ENCODE measurements around the gene GCK.

GCK gene

GRCh38 chr7:44141221-44141850, 47.9 kb downstream of the GCK start, which contains the start of gene MYL7:
MYL7 (minus strand) TSS chr7:44141332; CDS start chr7:44141305, 27 bp downstream.
- H2BK12ac ChIP-seq (ENCODE audit: low read length): no peak within 1 kb of the TSS
- H3K27ac ChIP-seq (replicated peaks; ENCODE audit: low read length): no peak within 1 kb of the TSS
- no peak within 1 kb of the TSS for H4K91ac ChIP-seq (ENCODE audit: low read depth, low read length, poor library complexity)
- peaks cover 6 to 7% of the 10 kb centered on the region in 2 donors for H3K9me3 ChIP-seq (replicated peaks in 1 of 2; ENCODE audit: control insufficient read depth in 2 of 2, insufficient read depth in 1 of 2, low read depth in 1 of 2, low read length in 2 of 2)
- H2AK5ac ChIP-seq (ENCODE audit: low read depth, low read length): peak within 1 kb of the TSS; percentile 88
- H3K14ac ChIP-seq (ENCODE audit: low read length): no peak within 1 kb of the TSS
- no peak within 1 kb of the TSS for H3K4ac ChIP-seq (ENCODE audit: low read length)
- H2AFZ ChIP-seq (ENCODE audit: low read length): no peak within 1 kb of the TSS
- H3K4me1 ChIP-seq (ENCODE audit: control insufficient read depth in 2 of 2, insufficient read depth in 1 of 2, low read depth in 1 of 2, low read length in 2 of 2): peaks cover 3 to 10% of the 10 kb centered on the region in 2 donors
- H3K36me3 ChIP-seq (replicated peaks in 1 of 2; ENCODE audit: control insufficient read depth in 2 of 2, insufficient read depth in 2 of 2, low read length in 2 of 2): no peaks in the 10 kb centered on the region
- H4K8ac ChIP-seq (ENCODE audit: low read depth, low read length): peak within 1 kb of the TSS; percentile 7
- H2BK15ac ChIP-seq (ENCODE audit: low read length): peak within 1 kb of the TSS; percentile 55
- no peak for DNase-seq (ENCODE audit: low spot score)
- H3K18ac ChIP-seq (ENCODE audit: low read length): peak within 1 kb of the TSS; percentile 64
- no peak within 1 kb of the TSS for H3K4me3 ChIP-seq (ENCODE audit: low read length in 2 of 2)
- H3K9ac ChIP-seq (ENCODE audit: low read depth, low read length, poor library complexity): peak within 1 kb of the TSS; percentile 51
- H3K79me1 ChIP-seq (ENCODE audit: low read depth, low read length): no peaks in the 10 kb centered on the region
- H3K4me2 ChIP-seq (ENCODE audit: insufficient read depth, low read length, poor library complexity, severe bottlenecking): no peak within 1 kb of the TSS
- H3K27me3 ChIP-seq (ENCODE audit: control insufficient read depth in 3 of 3, insufficient read depth in 3 of 3, low read depth in 1 of 3, low read length in 3 of 3): peaks cover 7 to 69% (median 24%) of the 10 kb centered on the region in 3 experiments
- H2BK5ac ChIP-seq (ENCODE audit: low read length): peak within 1 kb of the TSS; percentile 53
- WGBS, 2 donors (ENCODE audit: extremely low coverage in 2 of 2, insufficient read length in 2 of 2, insufficient replicate concordance in 1 of 2): no CpG with 5 or more reads among the region's 6 CpGs
- H3K23ac ChIP-seq (ENCODE audit: low read depth, low read length, poor library complexity): peak within 1 kb of the TSS; percentile 65
- H2BK120ac ChIP-seq (ENCODE audit: low read depth, low read length): no peak within 1 kb of the TSS

- Histone ChIP-seq H3K4ac (ENCODE audit: low read length) (no peak overlapping the region), H4K91ac (ENCODE audit: low read depth, low read length, poor library complexity) (no peak overlapping the region), H3K18ac (ENCODE audit: low read length) (peak overlapping the region; percentile 64), H3K23ac (ENCODE audit: low read depth, low read length, poor library complexity) (no peak overlapping the region), H2AK5ac (ENCODE audit: low read depth, low read length) (peak overlapping the region; percentile 88), H3K4me3 (ENCODE audit: low read length in 2 of 2) (no peak overlapping the region), H2BK120ac (ENCODE audit: low read depth, low read length) (no peak overlapping the region), H3K14ac (ENCODE audit: low read length) (no peak overlapping the region), H3K79me1 (ENCODE audit: low read depth, low read length) (no peaks in the 10 kb centered on the region), H2BK5ac (ENCODE audit: low read length) (peak overlapping the region; percentile 53), H2BK12ac (ENCODE audit: low read length) (no peak overlapping the region), H3K4me2 (ENCODE audit: insufficient read depth, low read length, poor library complexity, severe bottlenecking) (no peak overlapping the region), H2AFZ (ENCODE audit: low read length) (no peak overlapping the region), H3K27ac (replicated peaks; ENCODE audit: low read length) (no peak overlapping the region), H2BK15ac (ENCODE audit: low read length) (peak overlapping the region; percentile 55), H3K27me3 (ENCODE audit: control insufficient read depth in 3 of 3, insufficient read depth in 3 of 3, low read depth in 1 of 3, low read length in 3 of 3) (peaks cover 4 to 66% (median 17%) of the 10 kb centered on the region in 3 experiments), H3K36me3 (replicated peaks in 1 of 2; ENCODE audit: control insufficient read depth in 2 of 2, insufficient read depth in 2 of 2, low read length in 2 of 2) (no peaks in the 10 kb centered on the region), H4K8ac (ENCODE audit: low read depth, low read length) (no peak overlapping the region), H3K4me1 (ENCODE audit: control insufficient read depth in 2 of 2, insufficient read depth in 1 of 2, low read depth in 1 of 2, low read length in 2 of 2) (peaks cover 2 to 3% of the 10 kb centered on the region in 2 donors), H3K9me3 (replicated peaks in 1 of 2; ENCODE audit: control insufficient read depth in 2 of 2, insufficient read depth in 1 of 2, low read depth in 1 of 2, low read length in 2 of 2) (peaks cover 3 to 5% of the 10 kb centered on the region in 2 donors), H3K9ac (ENCODE audit: low read depth, low read length, poor library complexity) (no peak overlapping the region)
- WGBS, 2 donors (ENCODE audit: extremely low coverage in 2 of 2, insufficient read length in 2 of 2, insufficient replicate concordance in 1 of 2): no CpG with 5 or more reads among the region's 10 CpGs
- DNase-seq (ENCODE audit: low spot score): no peak
These were observed 48.9 kb downstream of the GCK start for GRCh38 chr7:44140341-44140740.

GRCh38 chr7:44139311-44140010, 49.8 kb downstream of the GCK start:
- WGBS, 2 donors (ENCODE audit: extremely low coverage in 2 of 2, insufficient read length in 2 of 2, insufficient replicate concordance in 1 of 2): no CpG with 5 or more reads among the region's 14 CpGs
- H3K79me1 ChIP-seq (ENCODE audit: low read depth, low read length): no peaks in the 10 kb centered on the region
- H3K9ac ChIP-seq (ENCODE audit: low read depth, low read length, poor library complexity): no peak overlapping the region
- no peak overlapping the region for H3K4me3 ChIP-seq (ENCODE audit: low read length in 2 of 2)
- H3K4me1 ChIP-seq (ENCODE audit: control insufficient read depth in 2 of 2, insufficient read depth in 1 of 2, low read depth in 1 of 2, low read length in 2 of 2): peaks cover 0 to 2% of the 10 kb centered on the region in 2 donors
- H3K36me3 ChIP-seq (replicated peaks in 1 of 2; ENCODE audit: control insufficient read depth in 2 of 2, insufficient read depth in 2 of 2, low read length in 2 of 2): no peaks in the 10 kb centered on the region
- H3K18ac ChIP-seq (ENCODE audit: low read length): peak overlapping the region; percentile 64
- no peak overlapping the region for H2AFZ ChIP-seq (ENCODE audit: low read length)
- peak overlapping the region; percentile 53 for H2BK5ac ChIP-seq (ENCODE audit: low read length)
- H3K4ac ChIP-seq (ENCODE audit: low read length): no peak overlapping the region
- H3K9me3 ChIP-seq (replicated peaks in 1 of 2; ENCODE audit: control insufficient read depth in 2 of 2, insufficient read depth in 1 of 2, low read depth in 1 of 2, low read length in 2 of 2): no peaks in the 10 kb centered on the region
- H2AK5ac ChIP-seq (ENCODE audit: low read depth, low read length): peak overlapping the region; percentile 70
- no peak overlapping the region for H2BK12ac ChIP-seq (ENCODE audit: low read length)
- no peak overlapping the region for H3K4me2 ChIP-seq (ENCODE audit: insufficient read depth, low read length, poor library complexity, severe bottlenecking)
- H3K14ac ChIP-seq (ENCODE audit: low read length): no peak overlapping the region
- H4K91ac ChIP-seq (ENCODE audit: low read depth, low read length, poor library complexity): no peak overlapping the region
- H3K27ac ChIP-seq (replicated peaks; ENCODE audit: low read length): no peak overlapping the region
- H2BK120ac ChIP-seq (ENCODE audit: low read depth, low read length): no peak overlapping the region
- H4K8ac ChIP-seq (ENCODE audit: low read depth, low read length): no peak overlapping the region
- peak overlapping the region; percentile 65 for H3K23ac ChIP-seq (ENCODE audit: low read depth, low read length, poor library complexity)
- peaks cover 0 to 62% (median 9%) of the 10 kb centered on the region in 3 experiments for H3K27me3 ChIP-seq (ENCODE audit: control insufficient read depth in 3 of 3, insufficient read depth in 3 of 3, low read depth in 1 of 3, low read length in 3 of 3)
- DNase-seq (ENCODE audit: low spot score): no peak
- no peak overlapping the region for H2BK15ac ChIP-seq (ENCODE audit: low read length)

GRCh38 chr7:44138698-44139097, 50.5 kb downstream of the GCK start:
- no peak overlapping the region for H3K9ac ChIP-seq (ENCODE audit: low read depth, low read length, poor library complexity)
- no peak overlapping the region for H3K4me2 ChIP-seq (ENCODE audit: insufficient read depth, low read length, poor library complexity, severe bottlenecking)
- H3K9me3 ChIP-seq (replicated peaks in 1 of 2; ENCODE audit: control insufficient read depth in 2 of 2, insufficient read depth in 1 of 2, low read depth in 1 of 2, low read length in 2 of 2): no peaks in the 10 kb centered on the region
- no peak overlapping the region for H2BK5ac ChIP-seq (ENCODE audit: low read length)
- H3K27me3 ChIP-seq (ENCODE audit: control insufficient read depth in 3 of 3, insufficient read depth in 3 of 3, low read depth in 1 of 3, low read length in 3 of 3): peaks cover 0 to 61% (median 3%) of the 10 kb centered on the region in 3 experiments
- no peak overlapping the region for H3K18ac ChIP-seq (ENCODE audit: low read length)
- no CpG with 5 or more reads among the region's 8 CpGs for WGBS, 2 donors (ENCODE audit: extremely low coverage in 2 of 2, insufficient read length in 2 of 2, insufficient replicate concordance in 1 of 2)
- H3K79me1 ChIP-seq (ENCODE audit: low read depth, low read length): no peaks in the 10 kb centered on the region
- peaks cover 0 to 2% of the 10 kb centered on the region in 2 donors for H3K4me1 ChIP-seq (ENCODE audit: control insufficient read depth in 2 of 2, insufficient read depth in 1 of 2, low read depth in 1 of 2, low read length in 2 of 2)
- H3K4ac ChIP-seq (ENCODE audit: low read length): no peak overlapping the region
- DNase-seq (ENCODE audit: low spot score): no peak
- H2BK15ac ChIP-seq (ENCODE audit: low read length): no peak overlapping the region
- H3K14ac ChIP-seq (ENCODE audit: low read length): no peak overlapping the region
- H4K8ac ChIP-seq (ENCODE audit: low read depth, low read length): no peak overlapping the region
- H2BK12ac ChIP-seq (ENCODE audit: low read length): no peak overlapping the region
- H3K36me3 ChIP-seq (replicated peaks in 1 of 2; ENCODE audit: control insufficient read depth in 2 of 2, insufficient read depth in 2 of 2, low read length in 2 of 2): no peaks in the 10 kb centered on the region
- no peak overlapping the region for H2AFZ ChIP-seq (ENCODE audit: low read length)
- H4K91ac ChIP-seq (ENCODE audit: low read depth, low read length, poor library complexity): no peak overlapping the region
- H2BK120ac ChIP-seq (ENCODE audit: low read depth, low read length): no peak overlapping the region
- H3K23ac ChIP-seq (ENCODE audit: low read depth, low read length, poor library complexity): no peak overlapping the region
- H3K27ac ChIP-seq (replicated peaks; ENCODE audit: low read length): no peak overlapping the region
- H2AK5ac ChIP-seq (ENCODE audit: low read depth, low read length): no peak overlapping the region
- H3K4me3 ChIP-seq (ENCODE audit: low read length in 2 of 2): no peak overlapping the region

Measured in neuronal stem cell (in vitro differentiated cells).